Tibial nerve (tissue), 4 donors: ENCODE results near the gene PHYHIPL.

Source experiments
- CTCF ChIP-seq, 5 experiments: fragments of 200-600 bp in 3 of 5; fragments of 450-650 bp in 2 of 5; sonication (generic) in 3 of 5; IDR thresholded peaks; one replicate each; pipeline ENCODE4 v1.5.1; 2016 to 2019; ENCODE audit warnings: antibody characterized with exemption in 5 of 5, mild to moderate bottlenecking in 3 of 5, moderate library complexity in 2 of 5
- EP300 ChIP-seq, 2 donors: sonication (generic); formaldehyde crosslinking; IDR thresholded peaks; one replicate each; pipeline ENCODE4 v1.6.1; 2017; ENCODE audit warnings: antibody characterized with exemption in 2 of 2, mild to moderate bottlenecking in 1 of 2
- POLR2A ChIP-seq, 2 donors: fragments of 450-650 bp; IDR thresholded peaks; one replicate each; pipeline ENCODE4 v1.6.1; 2017; ENCODE audit warnings: antibody characterized with exemption in 2 of 2, mild to moderate bottlenecking in 2 of 2, moderate library complexity in 2 of 2

DNA sequence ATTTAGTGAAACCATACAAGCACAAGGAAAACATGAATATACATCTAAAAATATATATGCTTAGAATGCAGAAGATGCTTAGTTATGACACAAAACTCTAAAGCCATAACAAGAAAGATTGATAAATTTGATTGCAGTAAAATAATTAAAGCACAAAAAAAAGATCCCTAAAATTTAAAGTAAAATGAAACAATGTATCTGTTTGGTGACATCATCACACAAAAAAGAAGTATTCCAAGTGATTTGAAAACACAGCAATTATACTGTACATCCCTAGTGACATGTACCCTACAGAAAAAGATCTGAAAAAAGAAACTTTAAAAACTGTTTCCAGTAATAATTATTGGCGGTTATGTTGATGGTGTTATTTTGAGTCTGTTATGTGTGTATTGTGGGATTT, 37.7 kb downstream of the PHYHIPL start:
- no peak for TF ChIP-seq POLR2A (IDR thresholded peaks at IDR 0.05)
- TF ChIP-seq CTCF (IDR thresholded peaks at IDR 0.05): no peak
- TF ChIP-seq EP300 (IDR thresholded peaks at IDR 0.05): no peak
